NCI-H524 treated with DMSO at 0.1 percent for 48 hours (cell line): ENCODE data around the gene ADK.

Source experiments
- DNase-seq: peaks from one replicate; lab custom pipeline; 2025; lab: John Stamatoyannopoulos, UW

The ADK gene

GRCh38 chr10:74743401-74743800, 592.4 kb downstream of the ADK start:
- DNase-seq = no peak

- no peak for DNase-seq
Measured at GRCh38 chr10:74745449-74745848, 594.4 kb downstream of the ADK start.

DNA sequence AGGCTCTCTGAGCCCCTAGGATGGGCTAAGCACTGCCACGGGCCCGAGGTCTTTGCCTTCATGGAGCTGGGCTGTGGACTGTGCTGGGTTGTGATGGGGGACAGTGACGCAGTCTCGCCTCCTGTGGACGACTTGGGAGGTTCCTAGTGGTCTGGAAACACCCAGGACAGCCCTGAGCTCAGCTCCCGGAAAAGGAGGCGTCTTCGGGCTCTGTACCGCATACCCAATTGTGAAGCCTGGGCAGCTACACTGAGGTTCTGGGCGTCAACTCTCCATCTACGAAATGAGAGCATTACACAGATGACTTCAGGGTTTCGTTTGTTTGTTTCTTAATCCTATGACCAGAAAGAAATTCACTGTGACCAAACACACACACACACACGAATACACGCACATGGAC, 595.8 kb downstream of the ADK start:
- DNase-seq = no peak

DNA sequence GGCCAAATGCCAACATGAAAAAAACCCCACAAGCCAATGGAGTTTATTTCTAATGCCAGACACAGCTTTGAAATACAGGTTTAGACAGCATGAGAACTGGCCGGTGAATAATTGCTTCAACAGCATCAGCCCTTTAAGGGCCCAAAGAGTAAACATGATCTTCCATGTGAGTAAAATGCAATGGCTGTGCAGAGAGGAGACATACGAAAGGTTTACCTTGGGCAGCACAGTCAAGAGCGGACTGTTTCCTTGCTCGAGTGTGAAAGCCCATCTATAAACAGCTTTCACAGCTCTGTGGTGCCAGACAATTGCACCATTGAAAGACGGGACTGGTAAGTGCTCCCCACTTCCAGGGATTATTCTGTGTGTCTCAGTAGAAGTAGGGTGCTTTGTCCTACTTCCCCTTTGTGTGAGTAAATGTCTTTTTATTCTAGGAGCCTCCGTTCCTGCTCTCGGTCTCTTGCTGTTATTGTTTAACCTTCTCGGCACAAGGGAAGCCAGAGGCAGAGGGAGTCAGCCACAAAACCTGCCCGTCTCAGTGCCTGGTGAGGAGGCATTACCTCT, 597.5 kb downstream of the ADK start:
- DNase-seq = no peak

- no peak for DNase-seq
Measured at GRCh38 chr10:74750848-74751274, 599.8 kb downstream of the ADK start.

DNA sequence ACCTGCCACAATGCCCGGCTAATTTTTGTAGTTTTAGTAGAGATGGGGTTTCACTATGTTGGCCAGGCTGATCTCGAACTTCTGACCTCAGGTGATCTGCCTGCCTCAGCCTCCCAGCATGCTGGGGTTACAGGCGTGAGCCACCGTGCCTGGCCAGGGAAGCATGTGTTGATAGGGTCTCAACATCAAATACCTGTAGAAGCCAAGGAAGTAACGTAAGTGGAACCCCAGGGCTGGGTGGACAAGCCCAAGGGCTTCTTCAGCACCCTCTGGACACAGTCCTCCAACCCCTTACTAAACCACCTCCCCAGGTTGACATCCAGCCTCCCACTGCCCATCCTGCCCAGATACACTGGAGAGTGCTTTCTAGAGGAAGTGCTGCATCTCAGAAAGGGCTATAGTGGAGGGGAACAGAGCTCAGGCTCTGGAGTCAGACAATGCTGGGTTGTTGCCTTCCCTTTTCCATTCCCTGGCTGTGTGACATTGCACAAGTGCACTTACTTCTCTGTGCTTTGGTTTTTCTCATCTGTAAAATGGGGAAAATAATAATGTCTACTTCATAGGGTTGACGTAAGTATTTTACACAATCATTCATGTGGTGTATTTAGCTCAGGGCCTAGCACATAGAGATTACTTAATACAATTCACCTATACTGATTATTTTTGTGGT, 601.5 kb downstream of the ADK start:
- DNase-seq = no peak

GRCh38 chr10:74753442-74754211, 602.6 kb downstream of the ADK start:
- DNase-seq = no peak

GRCh38 chr10:74754381-74754821, 603.4 kb downstream of the ADK start:
- DNase-seq = no peak

GRCh38 chr10:74755273-74755672, 604.3 kb downstream of the ADK start:
- no peak for DNase-seq
